ENCODE measurements around the gene WASL.

- no peak for TF ChIP-seq POLR2AphosphoS5 (IDR thresholded peaks at IDR 0.05)
- TF ChIP-seq CTCF (IDR thresholded peaks at IDR 0.05): no peak
- no peak for TF ChIP-seq POLR2A (IDR thresholded peaks at IDR 0.05)
- no peak for TF ChIP-seq EP300 (IDR thresholded peaks at IDR 0.05)
Measured at GRCh38 chr7:123675181-123675473, 73.7 kb downstream of the WASL start.
